Suppressor macrophage treated with lipopolysaccharide for 4 hours (primary cell): Measurements from ENCODE around the gene TMED6.

Source experiments
- DNase-seq: peaks from one replicate; pipeline ENCODE4 v3.0.0-alpha.2; 2020

The TMED6 gene

GRCh38 chr16:69322343-69322742 is 29.2 kb downstream of the TMED6 start:
- DNase-seq: no peak

DNA sequence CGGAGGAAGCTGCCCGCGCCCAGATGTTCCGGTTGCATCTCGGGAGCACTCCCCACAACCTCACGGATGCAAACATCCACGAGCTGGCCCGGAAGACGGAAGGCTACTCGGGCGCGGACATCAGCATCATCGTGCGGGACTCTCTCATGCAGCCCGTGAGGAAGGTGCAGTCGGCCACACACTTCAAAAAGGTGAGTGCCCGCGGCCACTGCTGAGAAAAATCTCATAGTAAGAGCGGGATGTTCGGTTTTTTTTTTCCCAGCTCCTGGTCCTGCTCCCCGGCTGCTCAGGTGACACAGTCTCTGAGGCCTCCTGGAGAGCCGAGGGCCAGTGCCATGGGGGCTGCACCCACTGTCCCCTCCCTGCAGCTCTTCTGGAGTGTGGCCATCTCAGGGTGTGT is 30.5 kb downstream of the TMED6 start:
- no peak for DNase-seq

DNA sequence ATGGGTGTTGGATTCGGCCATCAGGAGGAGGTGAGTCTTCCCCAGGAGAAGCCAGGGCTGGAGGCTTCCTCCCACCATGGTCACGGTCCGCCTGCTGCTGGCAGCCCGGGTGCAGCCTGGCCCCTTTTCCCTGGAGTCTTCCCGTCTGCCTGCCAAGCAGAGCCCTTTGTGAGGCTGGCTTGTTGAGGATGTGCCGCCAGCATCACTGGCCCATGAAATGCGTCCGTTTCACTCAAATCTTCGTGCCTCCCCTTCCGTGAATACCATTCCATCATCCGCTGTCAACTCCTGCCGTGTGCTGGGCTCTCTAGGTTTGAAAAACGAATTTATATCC is 30.9 kb downstream of the TMED6 start:
- DNase-seq: no peak

- no peak for DNase-seq
Measured at GRCh38 chr16:69319826-69320739, 31.5 kb downstream of the TMED6 start.

GRCh38 chr16:69319381-69319780 is 32.2 kb downstream of the TMED6 start:
- no peak for DNase-seq

DNA sequence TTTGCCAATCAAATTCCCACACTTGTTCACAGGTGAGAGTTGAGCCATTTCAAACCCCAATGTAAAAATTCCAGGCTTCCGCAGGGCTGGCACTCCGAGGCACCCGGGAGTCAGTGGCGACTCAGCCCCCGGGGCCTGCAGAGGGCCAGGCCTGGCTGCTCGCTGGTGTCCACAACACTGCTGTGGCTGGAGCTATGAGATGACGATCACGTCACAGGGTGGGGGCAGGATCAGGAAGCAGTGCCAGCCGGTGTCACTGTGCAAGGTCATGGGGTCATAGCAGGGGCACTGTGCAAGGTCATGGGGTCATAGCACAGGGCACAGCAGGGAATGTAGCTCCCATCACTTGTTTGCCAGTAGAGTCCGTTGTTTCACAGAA is 32.7 kb downstream of the TMED6 start:
- no peak for DNase-seq

GRCh38 chr16:69318177-69318910 is 33.2 kb downstream of the TMED6 start:
- DNase-seq: no peak

DNA sequence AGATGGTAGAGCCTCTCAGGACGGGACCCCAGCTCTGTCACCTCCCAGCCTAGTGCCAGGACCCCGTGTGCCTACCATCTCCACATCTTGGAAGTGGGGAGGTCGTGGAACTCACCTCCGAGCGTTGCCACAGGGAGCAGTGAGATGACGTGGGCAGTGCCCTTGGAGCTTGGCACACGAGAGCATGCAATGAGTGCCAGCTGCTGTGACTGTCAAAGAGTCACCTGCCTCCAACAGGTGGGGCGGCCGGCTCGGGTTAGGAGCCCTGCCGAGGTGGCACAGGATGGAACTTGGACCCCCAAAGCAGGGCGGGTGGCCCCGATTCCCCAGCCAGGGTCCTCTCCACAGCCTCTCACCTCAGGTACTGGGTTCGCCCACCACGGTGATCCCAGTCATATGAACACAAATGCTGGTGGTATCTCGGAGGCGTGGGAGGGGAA is 35.0 kb downstream of the TMED6 start:
- no peak for DNase-seq

DNA sequence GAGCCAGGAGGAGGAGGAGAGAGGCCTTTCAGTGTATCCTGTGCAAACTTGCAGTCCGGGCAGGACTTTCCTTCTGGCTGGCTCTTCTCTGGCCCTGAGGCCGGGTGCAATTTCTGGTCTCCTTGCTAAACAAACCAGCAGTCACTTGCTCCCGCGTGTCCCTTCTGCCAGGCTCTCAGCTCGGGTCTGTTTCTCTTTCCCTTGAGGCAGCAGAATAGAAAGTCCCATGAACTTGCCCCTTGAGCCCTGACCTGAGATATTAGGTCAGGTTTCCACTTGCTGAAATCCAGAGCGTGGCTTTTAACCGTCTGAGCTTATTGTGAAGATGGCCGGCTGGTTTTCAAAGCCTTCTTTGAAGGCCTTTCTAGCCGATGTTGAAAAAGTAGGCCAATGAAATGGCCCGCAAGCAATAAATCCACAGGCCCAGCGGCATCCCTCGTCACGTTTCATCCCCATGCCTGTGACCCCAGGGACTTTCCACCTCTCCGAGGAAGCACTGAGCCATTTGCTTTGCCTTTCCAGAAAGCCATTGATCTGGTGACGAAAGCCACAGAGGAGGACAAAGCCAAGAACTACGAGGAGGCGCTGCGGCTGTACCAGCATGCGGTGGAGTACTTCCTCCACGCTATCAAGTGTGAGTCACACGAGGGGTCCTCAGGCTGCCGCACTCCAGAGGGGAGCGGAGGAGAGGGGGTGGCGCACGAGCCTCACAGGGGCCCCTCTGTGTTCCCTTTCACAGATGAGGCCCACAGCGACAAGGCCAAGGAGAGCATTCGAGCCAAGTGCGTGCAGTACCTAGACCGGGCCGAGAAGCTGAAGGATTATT is 35.9 kb downstream of the TMED6 start:
- no peak for DNase-seq

DNA sequence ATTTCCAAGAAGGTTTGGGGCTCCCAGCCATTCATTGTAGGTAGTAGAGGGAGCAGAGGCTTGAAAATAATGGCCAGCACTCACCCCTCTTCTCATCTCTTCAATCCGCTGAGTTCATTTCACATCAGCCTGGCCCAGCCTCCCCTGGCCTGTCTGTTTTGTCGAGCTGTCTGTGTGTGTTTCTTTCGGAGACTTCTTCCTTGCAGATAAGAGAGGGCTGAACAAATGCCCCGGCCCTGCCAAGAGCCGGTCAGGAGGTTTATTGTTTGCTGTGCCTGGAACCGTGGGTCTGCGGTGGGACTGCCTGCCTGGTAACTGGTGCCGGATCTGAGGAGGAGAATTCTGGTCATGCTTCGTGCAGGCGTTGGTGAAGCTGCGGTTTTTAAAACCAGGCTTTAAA is 37.1 kb downstream of the TMED6 start:
- DNase-seq: no peak

GRCh38 chr16:69313469-69313868 is 38.1 kb downstream of the TMED6 start:
- DNase-seq: no peak

GRCh38 chr16:69311533-69312387 is 39.8 kb downstream of the TMED6 start:
- peak; percentile 51 for DNase-seq

DNA sequence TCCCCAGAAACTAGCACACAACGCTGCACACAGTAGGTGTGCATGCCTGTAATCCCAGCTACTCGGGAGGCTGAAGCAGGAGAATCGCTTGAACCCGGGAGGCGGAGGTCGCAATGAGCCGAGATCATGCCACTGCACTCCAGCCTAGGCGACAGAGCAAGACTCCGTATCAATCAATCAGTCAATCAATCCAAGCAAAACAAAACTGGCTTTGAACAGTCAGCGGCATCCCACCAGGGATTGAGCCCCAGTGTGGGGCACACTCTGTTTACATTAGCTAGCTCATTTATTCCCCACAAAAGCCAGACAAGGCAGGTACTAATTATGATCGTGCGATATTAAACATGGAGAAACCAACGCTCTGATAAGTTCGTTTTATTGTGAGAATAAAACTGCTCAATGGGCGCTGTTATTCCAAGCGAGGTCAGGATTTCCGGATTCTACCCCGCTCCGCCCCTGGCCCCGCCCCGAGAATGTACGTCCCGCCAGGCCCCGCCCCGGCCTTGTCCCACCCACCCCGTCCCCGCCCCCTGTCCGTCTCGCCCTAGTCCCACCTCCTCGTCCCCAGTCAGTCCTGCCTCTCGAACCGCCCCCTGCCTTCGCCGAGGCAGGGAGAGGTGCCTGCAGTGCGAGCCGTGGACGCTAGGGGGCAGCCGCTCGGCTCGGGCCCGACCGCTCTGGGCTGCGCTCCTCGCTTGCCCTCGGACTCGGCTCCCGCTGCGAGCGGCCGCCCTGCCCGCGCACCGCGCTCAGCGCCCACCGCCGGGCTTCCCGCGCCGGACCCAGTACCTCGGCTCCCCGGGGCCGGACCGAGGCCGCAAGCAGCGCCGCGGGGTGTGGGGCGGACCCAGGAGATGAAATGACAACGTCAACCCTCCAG is 40.7 kb downstream of the TMED6 start, which contains the start of gene VPS4A:
TSS of gene VPS4A (plus strand) at position 698 of the 880 bp plus-strand sequence. CDS start at position 860, 162 bp downstream.
- DNase-seq: peak; percentile 98

GRCh38 chr16:69309316-69309715 is 42.3 kb downstream of the TMED6 start:
- DNase-seq: no peak

- DNase-seq: no peak
Measured at GRCh38 chr16:69307856-69308255, 43.7 kb downstream of the TMED6 start.

GRCh38 chr16:69307091-69307490 is 44.5 kb downstream of the TMED6 start:
- DNase-seq: no peak

GRCh38 chr16:69306031-69306430 is 45.6 kb downstream of the TMED6 start:
- no peak for DNase-seq

DNA sequence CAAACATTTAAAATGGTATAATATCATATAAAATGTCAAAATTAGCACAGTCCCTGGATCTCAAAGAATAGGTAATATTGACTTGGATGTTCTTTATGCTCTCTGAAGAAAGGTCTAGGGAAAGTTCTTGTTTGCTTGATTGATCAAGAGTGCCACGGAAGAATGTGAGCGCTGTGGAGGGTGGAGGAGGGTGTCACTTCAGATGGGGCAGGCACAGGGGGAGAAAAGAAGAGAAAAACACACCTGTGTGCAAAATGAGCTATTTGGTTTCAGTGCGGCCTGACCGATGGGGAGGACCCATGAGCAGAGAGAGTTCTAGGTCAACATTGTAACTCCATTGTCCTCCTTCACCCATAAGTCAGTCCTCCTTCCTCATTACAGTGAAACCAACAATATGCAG is 49.3 kb downstream of the TMED6 start:
- DNase-seq: no peak

- no peak for DNase-seq
Measured at GRCh38 chr16:69301861-69302260, 49.7 kb downstream of the TMED6 start.

DNA sequence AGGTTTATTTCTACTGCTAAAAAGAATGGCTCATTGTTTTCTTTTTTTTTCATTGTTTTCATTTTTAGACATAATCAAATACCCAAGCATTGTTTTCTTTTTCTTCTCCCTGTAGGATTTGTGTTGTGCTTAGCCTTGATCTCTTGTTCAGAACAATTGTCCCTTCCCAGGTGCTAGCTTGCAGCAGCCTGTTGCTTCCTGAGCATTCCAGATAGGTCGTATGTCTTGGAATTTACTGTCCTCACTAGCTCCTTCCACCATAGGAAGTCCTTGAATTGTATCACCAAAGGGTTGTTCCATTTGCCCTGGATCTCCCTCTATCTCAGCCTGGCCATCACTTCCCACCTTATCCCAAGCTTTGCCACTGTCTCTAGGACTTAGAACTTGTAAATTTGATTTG is 50.4 kb downstream of the TMED6 start:
- no peak for DNase-seq

GRCh38 chr16:69298261-69298660 is 53.3 kb downstream of the TMED6 start:
- no peak for DNase-seq
